Hematopoietic multipotent progenitor cell treated with erythropoietin and hydrocortisone succinate and interleukin-3 and kit ligand, for 17 days (in vitro differentiated cells): Measurements from ENCODE around the gene TRAM2.

ENCODE experiments used
- DNase-seq: peaks from one replicate; pipeline ENCODE4 v3.0.0-alpha.2; 2015; ENCODE audit warnings: low spot score

TRAM2 gene

GRCh38 chr6:52595000-52595795 is 18.3 kb upstream of the TRAM2 start:
- no peak for DNase-seq

DNA sequence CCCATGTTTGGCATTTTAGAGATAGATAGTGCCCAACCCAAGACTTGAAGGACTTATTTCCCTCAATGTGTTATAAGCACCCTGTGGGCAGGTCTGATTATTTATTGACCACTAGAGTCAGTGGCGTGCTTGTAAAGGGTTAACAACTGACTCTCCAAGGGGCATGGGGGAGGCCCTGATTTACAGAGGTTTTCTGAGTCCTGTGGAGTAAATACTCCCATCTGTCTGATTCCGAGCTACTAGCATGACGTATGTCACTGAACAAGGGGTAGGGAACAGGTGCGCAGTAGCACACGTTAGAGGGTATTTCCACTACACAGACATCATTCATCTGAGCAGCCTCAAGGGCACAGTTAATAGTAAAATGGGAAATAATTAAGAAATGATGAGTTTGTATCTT is 17.4 kb upstream of the TRAM2 start:
- DNase-seq, result no peak

DNA sequence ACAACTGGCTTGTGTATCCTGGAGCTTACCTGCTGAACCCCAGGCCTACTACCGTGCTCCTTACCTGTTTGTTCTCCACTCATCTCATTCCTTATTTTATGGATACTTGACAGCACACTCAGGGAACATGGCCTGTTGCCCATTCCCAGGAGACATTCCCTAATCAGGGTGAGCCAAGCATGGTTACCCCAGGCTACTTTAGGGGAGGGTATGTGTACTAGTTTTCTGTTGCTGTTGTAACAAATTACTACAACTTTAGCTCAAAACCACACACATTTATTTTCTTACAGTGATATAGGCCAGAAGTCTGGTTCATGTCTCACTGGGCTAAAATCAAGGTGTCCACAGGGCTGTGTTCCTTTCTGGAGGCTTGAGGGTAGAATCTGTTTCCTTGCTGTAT is 15.0 kb upstream of the TRAM2 start:
- no peak for DNase-seq

DNA sequence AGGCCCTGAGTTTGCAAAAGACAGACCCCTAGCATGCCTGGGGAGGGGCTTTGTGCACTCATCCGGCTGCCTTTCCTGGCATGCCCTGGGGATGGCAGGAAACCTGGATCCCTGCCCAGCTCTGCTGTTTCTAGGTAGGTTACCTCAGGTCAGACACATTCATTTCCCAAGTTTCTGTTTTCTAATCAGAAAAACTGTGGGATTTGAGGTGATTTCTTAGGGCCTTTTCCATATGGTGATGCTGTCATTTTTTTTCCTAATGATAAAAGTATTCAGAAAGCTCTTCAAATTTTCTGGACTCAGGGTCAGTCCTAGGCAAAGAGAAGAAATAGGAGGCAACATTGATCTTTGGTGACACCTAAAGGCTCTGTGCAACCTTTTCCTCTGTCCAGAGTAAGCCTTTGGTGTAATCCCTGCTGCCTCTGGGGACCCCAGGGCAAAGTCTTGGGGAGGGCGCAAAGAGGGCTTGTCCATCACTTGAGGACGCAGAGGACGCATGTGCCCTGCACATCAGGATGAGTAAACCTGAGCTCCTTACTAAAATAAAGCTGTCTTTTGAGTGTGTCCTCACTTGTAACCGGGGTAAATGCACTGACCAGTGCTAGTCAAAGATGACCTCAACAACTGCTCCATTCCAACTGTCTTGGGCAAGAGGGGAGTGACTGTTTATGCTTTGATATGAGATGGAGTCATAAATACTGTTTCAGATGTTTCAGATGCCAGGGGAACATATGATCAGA is 13.5 kb upstream of the TRAM2 start:
- DNase-seq, result no peak

DNA sequence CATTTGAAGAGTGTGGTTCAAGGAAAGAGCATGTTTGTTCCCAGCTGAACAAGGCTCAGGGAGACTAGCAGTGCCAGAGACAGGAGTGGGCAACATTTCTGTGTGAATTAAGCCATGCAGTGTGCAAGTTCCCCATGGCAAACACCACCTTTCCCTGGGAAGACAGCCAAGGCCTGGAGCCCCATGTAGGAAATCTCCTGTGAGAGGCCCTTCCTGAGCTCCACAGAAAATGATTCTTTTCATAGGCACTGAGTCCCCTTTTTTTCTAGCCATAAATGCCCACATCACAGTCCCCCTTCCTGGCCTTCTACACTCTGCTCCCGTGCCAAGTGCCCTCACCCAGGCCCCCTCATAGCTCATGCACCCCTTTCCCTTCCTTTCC is 11.8 kb upstream of the TRAM2 start:
- DNase-seq, result no peak

GRCh38 chr6:52588087-52588709 is 11.3 kb upstream of the TRAM2 start:
- no peak for DNase-seq

DNA sequence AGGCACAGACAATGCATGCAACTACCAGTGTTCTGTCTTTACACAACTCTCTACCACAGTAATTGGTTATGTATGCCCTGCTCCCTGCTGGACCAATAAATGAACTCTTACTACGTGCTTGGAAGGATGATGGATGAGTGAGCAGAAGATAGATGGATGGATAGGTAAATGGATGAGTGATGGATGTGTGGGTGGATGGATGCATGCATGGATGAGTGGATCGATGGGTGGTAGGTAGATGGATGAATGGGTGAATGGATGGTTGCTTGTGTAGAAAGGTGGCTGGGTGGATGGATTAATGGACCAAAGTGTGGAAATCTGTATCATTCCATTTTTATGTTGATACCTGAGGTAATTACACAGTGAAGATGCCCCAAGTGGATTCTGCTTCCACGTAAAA is 10.1 kb upstream of the TRAM2 start:
- DNase-seq, result no peak

DNA sequence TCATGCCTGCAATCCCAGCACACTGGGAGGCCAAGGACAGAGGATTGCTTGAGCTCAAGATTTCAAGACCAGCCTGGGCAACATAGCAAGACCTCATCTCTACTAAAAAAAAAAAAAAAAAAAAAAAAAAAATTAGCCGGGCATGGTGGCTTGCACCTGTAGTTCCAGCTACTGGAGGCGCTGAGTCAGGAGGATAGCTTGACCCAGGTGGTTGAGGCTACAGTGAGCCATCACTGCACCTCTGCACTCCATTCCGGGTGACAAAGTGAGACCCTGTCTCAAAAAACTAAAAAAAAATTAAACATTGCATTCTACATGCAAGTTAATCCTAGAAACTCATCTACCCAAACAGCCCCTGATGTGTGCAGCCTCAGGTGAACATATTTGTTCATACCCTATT is 7.3 kb upstream of the TRAM2 start:
- no peak for DNase-seq

DNA sequence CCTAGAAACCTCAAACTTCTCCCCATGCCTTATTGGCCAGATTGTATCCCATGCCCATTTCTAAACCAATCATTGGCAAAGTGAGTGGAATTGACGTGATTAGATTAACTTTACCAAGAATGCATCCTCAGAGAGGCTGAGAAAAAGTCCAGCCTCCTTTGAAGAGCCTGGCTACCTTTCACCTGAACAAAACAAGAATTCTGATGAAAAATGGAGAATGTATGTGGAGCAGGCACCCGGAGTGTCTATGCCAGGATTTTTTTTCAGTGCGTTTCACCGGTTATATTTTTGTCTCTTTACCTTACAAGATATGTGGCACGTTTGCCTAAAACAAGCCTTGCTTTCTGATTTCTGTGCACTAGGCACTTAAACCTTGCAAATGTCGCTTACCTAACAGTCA is 6.1 kb upstream of the TRAM2 start:
- DNase-seq, result no peak

DNA sequence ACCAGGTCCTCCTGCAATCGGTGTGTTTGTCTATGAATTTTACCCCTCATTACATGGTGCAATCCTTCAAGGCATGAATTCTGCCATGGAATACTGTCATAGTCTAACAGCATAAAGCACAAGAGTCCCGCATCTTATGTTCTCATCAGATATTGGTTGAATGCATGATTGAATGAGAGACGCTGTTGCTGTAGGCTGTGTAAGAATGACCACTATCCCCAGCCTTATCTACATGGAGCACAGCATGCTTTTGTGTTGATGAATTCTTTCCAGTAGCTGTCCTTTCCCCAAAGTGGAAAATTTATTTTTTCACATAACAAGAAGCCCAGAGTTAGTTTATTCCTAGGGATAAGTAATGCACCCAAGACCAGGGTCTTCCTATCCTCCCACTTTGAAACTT is 5.6 kb upstream of the TRAM2 start:
- DNase-seq, result no peak

DNA sequence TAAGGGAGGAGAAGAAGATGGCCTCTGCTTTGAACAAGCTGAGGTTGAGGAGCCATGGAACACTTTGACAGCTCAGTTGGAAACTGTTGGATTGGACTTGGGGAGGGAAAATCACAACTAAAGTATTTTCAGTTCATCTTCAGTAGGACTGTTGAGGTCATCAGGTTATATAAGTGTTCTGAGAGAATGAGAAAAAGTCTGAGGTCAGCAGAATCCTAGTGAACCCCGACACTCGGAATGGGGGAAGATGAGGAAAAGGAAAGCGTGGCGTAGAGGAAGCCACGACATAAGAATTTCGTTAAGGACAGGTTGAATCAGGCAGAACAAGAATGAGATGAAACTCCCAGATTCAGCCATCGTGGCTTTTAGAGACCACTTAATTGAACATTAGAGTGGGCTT is 4.0 kb upstream of the TRAM2 start:
- DNase-seq, result no peak

- no peak for DNase-seq
Observed at GRCh38 chr6:52579006-52579660, 2.3 kb upstream of the TRAM2 start.

- DNase-seq, result no peak
Observed at GRCh38 chr6:52577778-52578463, 1.1 kb upstream of the TRAM2 start.

DNA sequence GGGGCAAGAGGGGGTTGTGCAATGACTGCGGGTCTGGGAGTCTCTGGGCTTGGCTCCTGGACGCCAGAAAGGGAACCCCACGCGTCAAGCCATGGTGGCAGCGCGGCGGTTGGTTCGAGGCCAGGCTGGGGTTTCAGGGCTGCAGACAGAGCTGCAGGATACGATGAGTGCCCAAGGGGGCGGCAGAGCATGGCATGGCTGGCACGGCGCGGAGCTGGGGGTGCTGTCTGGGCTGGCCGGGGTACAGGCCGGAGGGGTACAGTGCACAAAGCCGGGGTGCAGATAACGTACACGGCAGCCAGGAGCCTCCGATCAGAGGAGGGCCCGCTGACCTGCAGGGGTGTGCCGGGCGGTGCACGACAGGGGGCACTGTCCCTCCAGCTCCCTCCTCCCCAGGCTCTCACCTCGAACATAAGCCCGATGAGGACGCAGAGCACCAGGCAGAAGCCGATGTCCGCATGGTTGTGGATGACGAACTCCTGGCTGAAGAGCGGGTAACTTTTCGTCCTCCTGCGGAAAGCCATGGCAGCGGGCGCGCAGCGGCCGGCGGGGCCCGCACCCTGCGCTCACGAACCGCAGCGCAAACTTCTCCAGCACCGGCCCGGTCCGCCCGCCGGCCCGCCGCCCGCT is 353 bp downstream of the TRAM2 start:
- peak; percentile 79 for DNase-seq

DNA sequence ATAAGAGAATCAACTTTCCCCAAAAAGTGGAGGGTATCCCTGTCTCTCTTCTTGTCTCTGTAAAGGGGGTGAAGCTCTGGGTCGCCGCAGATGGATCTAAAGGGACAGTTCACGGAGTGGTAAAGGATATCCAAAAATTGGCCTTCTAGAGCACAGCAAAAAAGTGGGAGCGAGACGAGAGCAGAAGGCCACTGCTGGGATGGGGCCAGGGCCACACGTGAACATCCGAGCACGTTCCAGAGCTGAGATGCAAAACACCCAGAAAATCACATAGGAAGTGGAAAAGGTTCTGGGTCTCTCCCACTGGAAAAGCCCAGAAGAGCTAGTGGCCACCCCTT is 837 bp downstream of the TRAM2 start:
- no peak for DNase-seq

DNA sequence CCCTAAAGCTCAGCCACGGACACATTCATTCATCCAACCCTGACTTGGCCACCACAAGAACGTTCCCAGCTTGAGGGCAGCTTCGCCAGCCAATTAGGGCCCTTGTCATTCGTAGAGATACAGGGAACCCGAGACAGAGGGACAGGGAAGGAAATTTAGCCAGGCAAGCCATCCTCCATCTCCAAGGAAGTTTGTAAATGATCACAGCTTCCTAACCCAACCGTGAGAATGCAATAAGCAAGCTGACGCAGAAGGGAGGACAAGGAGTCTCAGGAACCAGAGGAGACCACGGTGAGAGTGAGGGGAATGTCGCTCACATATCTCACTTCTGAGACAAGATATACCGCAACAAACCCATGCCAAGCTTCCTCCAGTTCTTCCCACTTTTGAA is 1.4 kb downstream of the TRAM2 start:
- DNase-seq, result no peak

DNA sequence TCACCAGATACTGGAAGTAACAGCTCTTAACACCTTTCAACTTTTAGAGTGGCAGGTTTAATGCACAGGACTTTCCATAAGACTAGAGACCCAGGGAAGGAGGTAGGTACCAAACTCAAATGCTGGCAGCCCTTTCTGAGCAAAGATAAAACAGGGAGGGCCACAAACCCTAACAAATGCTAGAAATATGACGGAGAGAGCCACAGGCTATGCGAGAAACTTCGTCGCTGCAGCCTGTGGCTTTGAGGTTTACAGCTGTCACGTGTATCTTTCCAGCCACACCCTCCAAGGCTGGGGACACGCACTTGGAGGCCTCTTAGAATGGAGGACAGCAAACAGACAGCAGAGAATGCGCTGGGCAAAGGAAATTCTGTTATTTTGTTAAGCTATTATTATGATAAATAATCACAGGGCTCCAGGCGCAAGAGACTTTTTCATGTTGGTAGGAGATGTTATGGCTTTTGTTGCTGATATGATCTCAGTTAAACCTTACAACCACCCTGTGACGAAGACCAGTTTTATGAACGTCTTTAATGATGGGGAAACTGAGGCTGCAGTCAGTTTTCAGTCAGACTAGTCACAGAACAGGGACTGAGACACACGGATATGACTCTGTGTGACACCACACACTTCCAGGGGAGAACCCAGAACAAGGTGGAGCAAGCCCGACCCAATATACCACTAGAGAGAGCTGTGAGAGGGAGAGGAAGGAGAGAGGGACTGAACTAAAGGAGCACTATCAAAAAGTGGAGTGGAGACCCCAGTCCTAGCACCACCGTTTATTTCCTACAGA is 2.0 kb downstream of the TRAM2 start:
- DNase-seq, result peak; percentile 47

DNA sequence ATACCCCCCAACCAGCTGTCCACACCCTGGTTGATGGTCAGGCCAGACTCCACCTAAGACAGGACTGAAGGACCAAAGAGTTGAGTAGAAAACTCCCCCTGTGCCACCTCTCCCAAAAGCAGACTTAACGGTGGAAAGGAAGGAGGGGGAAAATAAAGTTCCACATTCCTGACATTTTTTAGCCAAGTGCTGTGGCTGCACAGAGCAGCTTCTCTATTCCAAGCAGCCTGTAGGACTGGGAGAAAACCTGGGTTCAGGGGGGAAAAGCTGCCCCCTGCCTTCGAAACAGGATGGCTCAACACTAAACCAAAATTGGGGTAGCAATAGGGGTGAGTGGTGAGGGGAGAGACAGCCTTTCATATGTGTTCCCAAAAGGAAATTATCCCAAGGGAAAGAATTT is 3.6 kb downstream of the TRAM2 start:
- no peak for DNase-seq

DNA sequence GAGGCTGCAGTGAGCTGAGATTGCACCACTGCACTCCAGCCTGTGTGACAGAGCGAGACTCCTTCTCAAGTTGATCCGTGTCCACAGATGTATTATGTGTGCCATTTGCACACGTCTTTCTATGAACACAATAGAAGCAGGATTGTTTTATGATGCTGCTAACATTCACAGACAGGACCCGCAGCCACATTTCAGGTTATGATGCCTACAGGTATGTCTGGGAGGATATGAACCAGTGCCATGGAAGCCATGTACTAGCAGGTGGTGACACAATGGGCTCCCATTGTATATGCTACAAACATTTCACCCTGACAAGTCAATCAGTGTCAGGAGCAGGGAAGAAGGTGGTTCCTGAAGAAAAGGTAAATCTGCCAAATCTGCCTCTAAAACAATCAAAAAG is 4.3 kb downstream of the TRAM2 start:
- DNase-seq, result no peak

DNA sequence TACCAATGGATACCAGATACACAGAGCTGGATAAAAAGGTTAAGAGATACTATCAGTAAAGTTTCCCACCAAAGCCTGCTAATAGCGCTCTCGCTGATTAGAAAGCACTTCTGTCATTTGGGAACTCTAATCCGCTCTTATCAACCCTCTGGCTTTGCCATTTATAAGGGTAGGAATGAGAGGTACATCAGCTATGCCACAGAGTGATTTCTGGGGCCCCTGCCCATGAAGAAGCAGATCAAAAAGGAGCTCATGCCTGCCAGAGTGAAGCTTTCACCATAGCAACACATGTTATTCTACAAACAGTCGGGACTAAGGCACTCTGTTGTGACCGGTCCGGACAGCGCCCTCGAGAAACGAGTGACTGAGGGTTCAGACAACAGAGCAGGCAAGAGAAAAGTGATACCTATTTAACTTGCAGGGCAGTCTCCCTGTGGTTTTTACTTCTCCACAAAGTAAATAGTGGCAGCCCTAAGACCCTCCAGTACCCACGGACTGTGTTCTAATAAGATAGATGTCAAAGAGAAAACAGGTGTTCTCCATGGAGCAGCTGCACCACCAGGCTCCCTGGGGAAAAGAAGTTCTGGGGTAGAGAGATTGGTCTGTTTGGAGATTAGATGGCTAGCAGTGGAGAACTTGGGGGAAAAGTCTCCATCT is 5.6 kb downstream of the TRAM2 start:
- no peak for DNase-seq

DNA sequence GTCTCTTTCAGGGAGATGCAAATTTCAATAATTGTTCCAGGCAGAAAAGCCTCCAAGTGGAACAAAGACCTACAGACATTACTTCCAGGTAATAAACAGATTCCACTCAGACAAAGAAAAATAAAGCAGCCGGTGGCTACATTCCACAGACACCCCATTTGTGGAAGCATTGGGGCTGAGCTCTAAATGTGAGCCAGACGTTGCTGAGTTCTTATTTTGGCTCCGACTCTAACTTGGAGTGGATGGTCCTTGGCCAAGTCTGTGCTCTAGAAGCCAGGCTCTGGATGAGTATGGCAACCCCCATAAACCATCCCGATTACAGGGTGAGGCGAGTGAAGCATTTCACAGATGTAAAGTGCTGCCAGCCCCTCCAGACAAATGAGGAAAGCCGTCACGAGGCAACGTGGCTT is 6.6 kb downstream of the TRAM2 start:
- DNase-seq, result no peak
